Myocyte (in vitro differentiated cells): ENCODE data around the gene USP47. TPM values are rescaled to one million over a fixed set of nuclear protein-coding genes. Genes with fewer than 3 reads are reported as not detected.

Source experiments
- DNase-seq: peaks from one replicate; pipeline ENCODE4 v3.0.0-alpha.2; 2012; ENCODE audit warnings: low read depth
- total RNA-seq: library from RNA; depleted of rRNA; stranded (reverse); fragments of >200 nt; gene quantifications from 2 replicates; pipeline ENCODE4 v1.2.3, GENCODE V29; 2014

USP47 gene
- total RNA-seq, 1 donor from 2014 or later = 75.4 TPM

DNA sequence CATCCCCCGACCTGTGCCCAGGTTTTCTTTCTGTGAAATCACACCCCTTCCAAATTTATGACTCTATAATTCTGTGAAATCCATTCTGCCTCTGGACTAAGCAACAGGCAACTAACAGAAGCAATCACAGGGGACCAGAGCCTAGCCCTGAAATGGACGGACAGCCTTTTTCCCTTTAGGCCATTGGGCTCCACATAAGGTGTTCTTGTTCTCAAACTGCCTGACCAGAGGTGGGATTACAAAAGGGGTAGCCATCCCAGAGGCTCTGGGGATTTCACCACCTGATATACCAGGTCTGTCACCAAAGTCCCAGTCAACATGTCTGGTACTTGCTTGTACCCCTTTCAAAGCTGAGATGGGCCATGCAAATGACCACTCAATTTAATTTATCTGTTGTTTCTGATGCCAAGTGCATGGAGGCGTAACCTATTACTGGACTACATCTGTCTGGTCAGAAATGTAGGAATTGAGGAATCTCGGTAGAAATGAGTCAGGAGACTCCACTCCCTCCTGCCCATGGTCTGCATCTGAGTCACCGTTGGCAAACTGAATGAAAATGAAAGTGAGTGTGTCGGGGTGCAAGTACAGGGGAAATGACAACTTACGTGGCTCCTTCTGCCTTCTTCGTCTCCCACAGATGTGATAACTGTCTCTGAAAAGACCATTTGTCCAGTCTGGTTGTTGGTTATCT is 156.5 kb downstream of the USP47 start:
- peak; percentile 72 for DNase-seq

DNA sequence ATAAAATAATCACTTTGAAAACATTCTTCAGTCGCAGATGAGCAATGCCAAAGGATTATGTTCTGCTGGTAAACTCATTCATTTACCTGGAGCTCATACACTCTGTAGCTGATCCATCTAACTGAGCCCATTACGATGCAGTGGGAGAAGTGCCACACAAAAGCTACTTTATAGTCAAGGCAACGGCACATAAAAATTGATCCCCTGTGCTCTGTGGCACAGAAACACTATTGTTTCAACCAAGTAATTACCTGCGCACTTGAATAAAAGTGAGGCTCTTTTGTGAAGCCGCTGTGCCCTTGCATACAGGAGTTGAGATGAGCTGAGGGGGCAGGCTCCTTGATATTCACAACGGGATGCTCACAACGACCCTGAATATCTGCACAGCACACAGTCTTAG is 159.4 kb downstream of the USP47 start:
- DNase-seq = no peak

DNA sequence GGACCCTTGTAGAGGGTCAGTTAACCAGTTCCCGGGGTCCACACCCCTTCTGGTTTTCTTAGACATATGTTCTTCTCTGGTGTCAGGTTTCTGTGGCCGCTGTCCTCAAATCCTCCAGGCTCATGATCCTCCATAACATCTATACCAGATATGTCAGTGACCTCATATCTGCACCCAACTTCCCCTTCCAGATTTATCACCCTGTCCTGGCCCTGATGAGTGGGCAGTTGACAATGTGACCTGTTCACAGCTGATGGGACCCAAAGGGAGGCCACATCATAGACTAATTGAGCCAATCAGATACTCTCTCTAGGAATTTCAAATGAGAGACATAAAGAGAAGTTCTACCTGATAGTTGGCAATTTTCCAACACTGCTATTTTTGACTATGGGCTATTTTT is 161.6 kb downstream of the USP47 start:
- no peak for DNase-seq

DNA sequence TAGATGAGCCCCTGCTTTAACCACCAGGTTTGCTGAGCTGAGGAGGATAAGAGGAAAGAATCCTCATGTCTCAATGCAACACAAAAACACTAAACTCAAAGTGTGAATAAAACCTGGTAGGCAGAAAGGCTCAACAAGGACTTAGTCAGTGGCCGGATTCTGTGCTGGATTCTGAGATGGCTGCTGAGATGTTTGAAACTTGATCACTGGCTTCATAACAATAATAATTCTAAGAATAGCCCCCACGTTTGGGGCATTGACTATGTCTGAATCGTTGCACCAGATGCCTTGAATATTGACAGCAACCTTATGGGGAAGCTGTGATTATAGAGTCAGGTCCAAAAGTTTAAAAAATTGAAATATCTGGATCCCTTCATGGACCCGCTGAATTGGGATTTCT is 162.0 kb downstream of the USP47 start:
- peak; percentile 75 for DNase-seq

DNA sequence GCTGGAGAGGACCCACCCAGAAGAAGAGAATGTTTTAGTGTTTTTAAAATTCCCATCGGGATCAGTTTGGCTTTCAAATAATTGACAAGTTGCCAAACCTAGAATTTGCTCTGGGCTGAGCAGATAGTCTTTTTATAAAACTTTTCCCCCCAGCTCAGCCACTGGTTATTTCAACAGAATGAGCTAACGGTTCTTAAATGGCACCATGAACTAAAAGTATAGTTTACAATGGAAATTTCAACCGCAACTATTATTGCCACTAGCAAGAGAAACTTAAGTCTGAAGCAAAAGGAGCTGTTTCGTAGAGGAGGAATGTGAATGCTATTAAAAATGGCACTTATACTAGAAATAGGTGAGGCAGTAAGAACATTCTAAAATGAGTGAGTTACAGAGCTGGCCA is 163.3 kb downstream of the USP47 start:
- peak; percentile 59 for DNase-seq

DNA sequence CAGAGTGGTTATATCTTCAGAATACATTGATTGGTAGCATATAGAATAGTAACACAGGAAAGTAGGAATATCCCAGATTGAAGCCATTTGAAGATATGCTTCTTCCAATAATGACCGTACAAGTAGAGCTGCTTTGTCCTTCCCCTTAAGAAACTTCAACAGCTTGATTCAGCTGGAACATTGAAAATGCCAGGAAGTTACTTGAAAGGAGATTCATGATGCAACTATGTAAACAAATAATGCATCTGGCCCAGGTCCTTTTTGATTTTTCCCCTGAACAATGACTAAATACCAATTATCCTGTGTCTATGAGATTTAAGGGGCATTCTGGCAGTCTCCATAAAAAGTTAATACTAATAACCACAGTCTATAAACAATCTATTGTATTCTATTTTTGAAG is 163.7 kb downstream of the USP47 start:
- no peak for DNase-seq

DNA sequence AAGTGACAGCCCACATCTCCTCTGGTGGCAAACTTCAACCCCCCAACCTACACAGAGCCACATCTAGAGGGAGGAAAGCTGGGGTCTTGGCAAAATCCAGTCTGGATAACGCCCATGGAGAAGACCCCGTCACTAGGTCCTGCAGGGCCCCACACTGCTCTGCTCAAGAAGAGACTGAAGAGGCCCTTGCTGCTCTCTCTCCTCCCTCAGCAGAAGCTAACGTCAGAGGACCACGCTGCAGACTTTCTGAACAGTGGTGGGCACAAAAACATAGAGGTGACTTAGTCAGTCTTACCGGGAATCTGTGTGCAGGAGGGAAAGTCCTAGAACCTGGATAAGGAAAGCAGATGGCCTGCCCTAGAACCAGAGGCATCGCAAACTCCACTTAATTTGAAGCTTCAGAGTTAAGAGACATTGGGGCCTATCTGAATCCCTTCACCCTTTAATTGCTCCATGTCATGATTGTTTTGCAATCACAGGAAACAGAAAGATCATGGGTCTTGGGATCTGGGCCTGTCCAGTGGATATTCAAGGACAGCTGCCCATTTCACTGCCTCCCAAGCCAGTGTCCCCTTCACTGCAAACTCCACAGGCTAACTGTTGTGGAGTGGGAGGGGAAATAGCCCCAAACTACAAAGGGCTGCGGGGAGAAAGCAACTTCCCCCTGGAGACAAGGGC is 164.9 kb downstream of the USP47 start:
- no peak for DNase-seq

DNA sequence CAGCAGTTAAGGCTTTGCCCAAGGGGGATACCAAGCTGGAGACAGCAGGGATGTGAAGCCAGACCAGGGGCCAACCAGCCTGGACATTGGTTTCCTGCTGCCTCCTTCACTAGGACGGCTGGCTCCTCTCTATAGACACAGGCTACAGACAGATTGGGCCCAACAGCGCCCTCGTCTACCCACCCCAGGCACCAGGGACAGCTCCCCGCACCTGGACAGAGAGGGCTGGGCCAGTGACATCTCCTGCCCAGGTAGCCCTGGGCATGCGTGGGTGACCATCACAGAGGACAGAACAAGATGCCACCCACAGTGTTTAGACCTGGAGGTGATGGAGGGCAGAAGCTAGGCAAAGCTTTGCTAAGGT is 165.4 kb downstream of the USP47 start:
- DNase-seq = no peak

DNA sequence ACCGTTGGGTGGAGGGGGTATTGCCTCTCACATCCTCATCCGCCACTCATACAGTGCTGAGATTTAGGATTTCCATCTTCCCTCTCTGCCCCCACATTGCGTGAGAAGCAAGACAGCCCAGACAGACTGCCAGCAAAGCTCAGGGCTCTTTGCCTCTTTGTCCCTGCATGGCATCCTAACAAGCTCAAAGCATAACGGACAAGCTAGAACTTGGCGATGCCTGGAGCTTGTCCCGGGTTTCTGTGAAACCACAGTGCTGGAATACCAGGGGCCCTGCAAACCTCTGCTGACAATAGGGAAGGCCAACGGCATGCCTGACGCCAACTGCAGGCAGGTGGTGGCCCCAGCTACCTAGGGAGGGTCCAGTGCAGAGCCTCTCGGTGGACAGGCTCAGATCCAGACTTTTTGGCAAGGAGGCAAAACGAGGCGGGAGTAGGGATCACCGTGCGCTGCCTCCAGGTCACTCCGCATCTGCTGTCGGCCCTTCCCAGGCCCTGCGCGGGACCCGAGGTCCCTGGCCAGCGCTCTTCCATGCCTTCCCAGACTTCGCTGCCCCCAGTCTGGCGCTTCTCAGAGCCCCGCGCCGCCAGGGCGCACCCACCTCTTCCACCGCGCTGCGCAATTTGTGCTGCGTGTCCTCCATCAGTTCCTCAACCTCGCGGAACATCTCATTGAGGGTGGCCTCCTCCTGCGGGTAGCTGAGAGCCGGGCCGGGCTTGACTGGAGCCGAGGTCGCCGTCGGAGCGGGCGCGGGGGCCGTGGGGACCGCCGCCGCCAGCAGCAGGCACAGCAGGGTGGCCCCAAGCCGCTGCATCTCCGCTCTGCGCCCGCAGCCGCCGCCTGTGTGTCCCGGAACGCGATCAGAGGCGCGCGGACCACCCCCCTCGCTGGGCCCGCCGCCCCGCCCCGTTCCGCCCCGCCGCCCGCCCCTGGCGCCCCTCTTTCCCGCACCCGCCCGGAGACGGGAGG is 166.3 kb downstream of the USP47 start, which contains the start of gene DKK3:
Gene DKK3 (minus strand): TSS at position 858 of the 969 bp plus-strand sequence. CDS start 44 bp downstream, at position 814.
- peak; percentile 73 for DNase-seq

Other genes with a start within 250 kb of the USP47 start
- gene GALNT18, start 220.0 kb upstream of the USP47 start, total RNA-seq = 3.3 and 5.3 TPM in 2 replicates
- gene DKK3, start 166.7 kb downstream of the USP47 start, total RNA-seq = 234 and 270 TPM in 2 replicates